ENCODE measurements around the gene SIGLEC14. TPM values are rescaled to one million over a fixed set of nuclear protein-coding genes. Genes with fewer than 3 reads are reported as not detected.
A peak's percentile ranks its signal among the peaks of the same experiment; 100 is the strongest.

The SIGLEC14 gene
- total RNA-seq, 4 donors from 2014 or later, result 0.97 to 2.9 TPM; not detected in 2

- H3K4me1 ChIP-seq, result peaks cover 14 to 64% (median 28%) of the 10 kb centered on the region in 3 donors
- peak within 1 kb of the TSS in 3 of 4 donors; percentile 5 to 89 (median 29) for H3K27ac ChIP-seq
- no peak for DNase-seq
- TF ChIP-seq CTCF (IDR thresholded peaks at IDR 0.05) (no peak), POLR2A (IDR thresholded peaks at IDR 0.05) (no peak)
- H3K27me3 ChIP-seq, result no peaks in the 10 kb centered on the region
- WGBS, 2 donors, result 64 to 100% methylated on average over 1 of the region's 8 CpGs
- H3K4me3 ChIP-seq, result peak within 1 kb of the TSS in 3 of 4 donors; percentile 60 to 79 (median 78)
- H3K36me3 ChIP-seq, result peaks cover 0 to 50% (median 6%) of the 10 kb centered on the region in 3 donors
- intact Hi-C loops (cut with DNase I), result no loop called here
- H3K9me3 ChIP-seq, result no peaks in the 10 kb centered on the region
Measured at GRCh38 chr19:51693260-51693659, 46.6 kb upstream of the SIGLEC14 start, which contains the start of gene SPACA6. TSS of gene SPACA6 (plus strand) at chr19:51693330. CDS start at chr19:51693527, 197 bp downstream.

GRCh38 chr19:51692468-51692867 lies 45.8 kb upstream of the SIGLEC14 start:
- peaks cover 21 to 72% (median 36%) of the 10 kb centered on the region in 3 donors for H3K4me1 ChIP-seq
- TF ChIP-seq CTCF (IDR thresholded peaks at IDR 0.05) (no peak), POLR2A (IDR thresholded peaks at IDR 0.05) (no peak)
- peak overlapping the region in 3 of 4 donors; percentile 5 to 89 (median 29) for H3K27ac ChIP-seq
- H3K36me3 ChIP-seq, result peaks cover 0 to 42% (median 6%) of the 10 kb centered on the region in 3 donors
- no peak for DNase-seq
- WGBS, 2 donors, result 92 to 100% methylated on average over 1 to 6 of the region's 18 CpGs
- H3K4me3 ChIP-seq, result peak overlapping the region in 3 of 4 donors; percentile 60 to 79 (median 78)
- H3K27me3 ChIP-seq, result no peaks in the 10 kb centered on the region
- intact Hi-C loops (cut with DNase I), result no loop called here
- H3K9me3 ChIP-seq, result no peaks in the 10 kb centered on the region

- Histone ChIP-seq H3K36me3 (peaks cover 0 to 35% (median 6%) of the 10 kb centered on the region in 3 donors), H3K4me3 (peak overlapping the region in 3 of 4 donors; percentile 60 to 79 (median 78)), H3K4me1 (peaks cover 21 to 79% (median 38%) of the 10 kb centered on the region in 3 donors), H3K27me3 (no peaks in the 10 kb centered on the region), H3K9me3 (no peaks in the 10 kb centered on the region), H3K27ac (peak overlapping the region; percentile 83 to 96 (median 90))
- intact Hi-C loops (cut with DNase I), result no loop called here
- 24 to 33% methylated on average over 7 to 12 of the region's 12 CpGs for WGBS, 2 donors
- no peak for DNase-seq
- no peak for TF ChIP-seq POLR2A (IDR thresholded peaks at IDR 0.05)
- TF ChIP-seq CTCF (IDR thresholded peaks at IDR 0.05), result no peak
Measured at GRCh38 chr19:51691584-51692428, 45.2 kb upstream of the SIGLEC14 start.

- intact Hi-C loops (cut with DNase I), result no loop called here
- peak overlapping the region; percentile 60 to 80 (median 78) for H3K4me3 ChIP-seq
Measured at GRCh38 chr19:51691074-51691583, 44.5 kb upstream of the SIGLEC14 start.

More at GRCh38 chr19:51691074-51691583, 44.5 kb upstream of the SIGLEC14 start:
- DNase-seq, result no peak
- 11 to 17% methylated on average over 5 of the region's 9 CpGs for WGBS, 2 donors
- TF ChIP-seq POLR2A (IDR thresholded peaks at IDR 0.05) (no peak), CTCF (IDR thresholded peaks at IDR 0.05) (no peak)
- peak overlapping the region; percentile 83 to 96 (median 90) for H3K27ac ChIP-seq
- no peaks in the 10 kb centered on the region for H3K9me3 ChIP-seq
- H3K36me3 ChIP-seq, result peaks cover 0 to 28% (median 6%) of the 10 kb centered on the region in 3 donors
- H3K4me1 ChIP-seq, result peaks cover 21 to 80% (median 38%) of the 10 kb centered on the region in 3 donors
- H3K27me3 ChIP-seq, result no peaks in the 10 kb centered on the region
